GM10847 (cell line): Measurements from ENCODE around the gene NLN.

Source experiments
- POLR2A ChIP-seq: IDR thresholded peaks from 2 replicates; pipeline ENCODE4 v1.6.1; 2011; ENCODE audit not compliant: insufficient read length; ENCODE audit errors: extremely low read depth

NLN gene

DNA sequence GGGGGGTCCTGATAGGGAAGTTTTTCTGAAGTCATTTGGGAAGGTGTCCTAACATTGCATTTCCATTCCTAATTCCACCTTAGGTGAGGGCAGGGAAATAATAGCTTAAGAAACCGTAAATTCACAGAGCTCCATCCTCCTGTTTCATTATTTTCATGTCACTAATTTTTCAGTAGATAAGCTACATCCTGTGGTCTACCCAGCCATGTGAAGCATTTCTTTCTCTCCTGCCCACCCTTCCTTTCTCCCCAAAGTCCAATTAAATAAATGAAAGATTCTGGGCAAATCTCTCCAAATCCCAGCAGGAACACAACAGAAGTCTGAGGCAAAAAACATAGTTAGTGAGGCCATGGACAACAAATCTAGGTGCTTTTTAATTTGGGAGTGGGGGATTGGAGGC lies 109.3 kb downstream of the NLN start:
- no peak for TF ChIP-seq POLR2A

DNA sequence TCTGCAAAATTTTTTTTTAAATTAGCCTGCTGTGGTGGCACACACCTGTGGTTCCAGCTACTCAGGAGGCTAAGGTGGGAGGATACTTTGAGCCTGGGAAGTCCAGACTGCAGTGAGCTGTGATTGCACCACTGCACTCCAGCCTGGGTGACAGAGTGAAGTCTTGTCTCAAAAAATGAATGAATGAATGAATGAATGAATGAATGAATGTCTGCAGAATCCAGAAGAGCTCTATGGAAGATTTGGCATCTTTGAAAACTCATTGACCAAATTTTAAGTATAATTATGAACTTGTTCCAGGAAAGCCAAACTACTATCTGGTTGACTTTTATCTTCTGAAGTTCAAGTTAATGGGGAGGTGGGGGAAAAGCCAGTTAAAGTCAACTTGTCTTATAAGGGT lies 110.1 kb downstream of the NLN start:
- no peak for TF ChIP-seq POLR2A

DNA sequence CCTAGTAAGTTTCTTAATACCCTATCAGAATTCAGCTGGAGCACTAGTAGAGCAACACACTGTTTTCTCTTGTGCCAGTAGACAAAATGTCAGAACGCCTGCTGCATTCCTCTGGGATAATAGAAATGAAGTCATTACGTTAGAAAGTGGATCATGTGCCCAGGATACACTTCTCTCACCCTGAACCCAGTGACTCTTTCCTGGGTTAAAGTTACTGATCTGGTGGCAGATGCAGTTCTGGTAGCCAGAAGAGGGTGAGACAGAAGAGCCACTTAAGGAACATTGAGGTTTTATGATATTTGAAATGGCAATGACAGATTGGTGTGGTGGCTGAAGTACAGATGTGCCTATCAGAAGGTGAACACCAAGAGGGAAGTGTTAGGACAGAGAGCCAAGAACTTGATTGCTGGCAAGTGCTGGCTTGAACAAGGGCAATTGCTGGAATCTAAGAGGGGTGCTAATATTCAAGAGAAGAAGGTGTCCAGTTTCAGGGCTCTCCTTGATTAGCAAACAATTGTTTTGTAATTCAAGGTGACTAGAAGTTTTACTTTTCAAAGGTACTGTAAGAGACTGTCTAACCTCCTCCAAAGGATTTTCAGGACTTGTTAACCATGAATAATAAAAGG lies 110.7 kb downstream of the NLN start:
- no peak for TF ChIP-seq POLR2A

DNA sequence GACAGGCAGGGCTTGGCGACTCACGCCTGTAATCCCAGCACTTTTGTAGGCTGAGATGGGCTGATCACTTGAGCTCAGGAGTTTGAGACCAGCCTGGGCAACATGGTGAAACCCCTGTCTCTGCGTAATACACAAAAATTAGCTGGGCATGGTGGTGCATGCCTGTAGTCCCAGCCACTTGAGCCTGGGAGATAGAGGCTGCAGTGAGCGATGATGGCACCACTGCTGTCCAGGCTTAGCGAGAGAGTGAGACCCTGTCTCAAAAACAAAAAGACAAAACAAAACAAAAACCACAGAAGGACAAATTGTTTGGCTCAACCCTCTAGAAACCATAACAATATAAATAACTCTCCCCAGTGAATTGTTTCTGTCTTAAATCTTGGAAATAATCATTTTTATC lies 111.8 kb downstream of the NLN start:
- no peak for TF ChIP-seq POLR2A

DNA sequence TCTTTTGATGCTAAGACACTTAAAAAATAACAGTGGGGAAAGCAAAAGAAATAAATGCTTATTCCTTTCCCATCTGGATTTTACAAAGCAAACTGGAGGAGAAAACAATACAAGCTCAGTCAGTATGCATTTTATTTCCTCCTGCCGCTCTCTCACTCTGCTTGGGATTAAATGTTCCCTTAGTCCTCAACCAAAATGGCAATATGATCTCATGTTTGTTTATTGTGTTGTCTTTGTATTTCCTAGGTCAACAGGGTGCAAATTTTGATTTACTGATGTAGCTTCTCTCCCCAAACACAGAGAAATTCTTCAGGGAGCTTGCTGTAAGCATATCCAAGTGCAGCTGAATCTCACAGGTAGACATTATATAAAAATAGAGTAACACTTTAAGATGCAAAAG lies 112.3 kb downstream of the NLN start:
- no peak for TF ChIP-seq POLR2A

DNA sequence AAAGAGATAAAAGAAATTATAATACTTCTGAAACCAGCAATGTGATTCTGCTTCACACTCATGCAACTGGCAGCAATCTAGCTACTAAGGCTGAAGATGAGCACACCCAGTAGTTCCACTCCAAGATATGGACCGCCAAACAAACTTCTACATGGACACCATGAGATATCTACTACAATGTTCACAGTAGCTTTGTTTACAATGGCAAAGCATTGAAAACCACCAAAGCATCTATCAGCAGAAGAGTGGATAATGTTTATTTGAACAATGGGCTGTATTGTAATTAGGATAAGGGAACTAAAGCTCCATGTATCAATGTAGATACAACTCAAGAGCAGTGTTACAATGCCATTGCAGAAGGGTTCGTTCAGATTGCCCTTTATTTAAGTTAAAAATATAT lies 113.2 kb downstream of the NLN start:
- TF ChIP-seq POLR2A: no peak

DNA sequence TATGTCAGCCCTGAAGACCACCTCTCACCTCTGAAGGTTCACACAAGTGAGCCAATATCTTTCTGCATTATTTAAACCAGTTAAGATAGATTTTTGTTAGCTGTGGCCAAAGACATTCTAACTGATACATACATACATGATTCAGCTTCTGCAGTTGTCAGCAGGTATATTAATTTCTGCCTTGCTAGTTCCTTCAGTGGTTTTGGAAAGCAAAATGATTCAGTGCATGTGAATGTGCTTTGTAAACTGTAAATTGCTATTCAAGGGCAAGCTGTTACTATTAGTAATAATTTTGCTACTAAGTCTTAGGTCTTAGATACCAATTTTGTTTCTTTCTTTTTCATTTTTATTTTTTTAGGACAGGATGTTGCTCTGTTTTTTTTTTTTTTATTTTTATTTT lies 115.1 kb downstream of the NLN start:
- no peak for TF ChIP-seq POLR2A

DNA sequence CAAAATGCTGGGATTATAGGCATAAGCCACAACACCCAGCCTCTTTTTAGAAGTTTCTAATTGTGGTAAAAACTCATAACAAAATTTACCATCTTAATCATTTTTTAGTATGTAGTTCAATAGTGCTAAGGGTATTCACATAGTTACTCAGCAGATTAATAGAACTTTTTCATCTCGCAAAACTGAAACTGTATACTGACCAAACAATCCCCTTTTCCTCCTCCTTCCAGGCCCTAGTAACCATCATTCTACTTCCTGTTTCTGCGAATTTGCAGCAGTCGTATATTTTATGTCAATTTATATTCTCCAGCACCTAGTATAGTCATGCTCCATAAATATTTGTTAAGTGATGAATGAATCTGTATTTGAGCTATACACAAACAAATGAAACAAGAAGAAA lies 118.1 kb downstream of the NLN start:
- no peak for TF ChIP-seq POLR2A

DNA sequence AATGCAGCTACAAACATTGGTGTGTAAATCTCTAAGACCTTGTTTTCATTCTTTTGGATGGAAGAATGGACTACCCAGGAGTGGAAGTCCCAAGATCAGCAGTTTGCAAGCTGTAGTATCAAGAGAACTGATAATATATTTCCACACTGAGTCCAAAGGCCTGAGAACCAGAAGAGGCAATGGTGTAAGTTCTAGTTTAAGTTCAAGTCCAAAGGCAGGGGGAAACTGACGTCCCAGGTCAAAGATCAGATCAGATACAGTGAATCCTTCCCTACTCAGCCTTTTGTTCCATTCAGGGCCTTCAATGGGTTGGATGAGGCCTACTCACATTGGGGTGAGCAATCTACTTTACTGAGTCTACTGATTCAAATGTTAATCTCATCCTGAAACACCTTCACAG lies 124.1 kb downstream of the NLN start:
- no peak for TF ChIP-seq POLR2A

DNA sequence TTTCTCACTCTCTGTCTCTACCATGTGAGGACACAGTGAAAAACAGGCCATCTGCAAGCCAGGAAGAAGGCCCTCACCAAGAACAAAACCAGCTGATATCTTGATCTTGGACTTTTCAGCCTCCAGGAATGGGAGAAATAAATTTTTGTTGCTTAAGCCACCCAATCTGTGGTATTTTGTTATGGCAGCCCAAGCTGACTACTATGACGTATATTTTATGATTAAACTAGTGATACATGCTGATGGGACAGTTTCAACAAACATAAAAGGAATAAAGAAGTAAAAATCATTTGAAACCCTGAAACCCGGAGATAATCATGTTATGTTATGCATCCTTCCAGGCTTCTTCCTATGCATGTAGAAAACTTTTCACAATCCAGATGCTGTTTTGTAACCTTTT lies 132.9 kb downstream of the NLN start:
- TF ChIP-seq POLR2A: no peak

DNA sequence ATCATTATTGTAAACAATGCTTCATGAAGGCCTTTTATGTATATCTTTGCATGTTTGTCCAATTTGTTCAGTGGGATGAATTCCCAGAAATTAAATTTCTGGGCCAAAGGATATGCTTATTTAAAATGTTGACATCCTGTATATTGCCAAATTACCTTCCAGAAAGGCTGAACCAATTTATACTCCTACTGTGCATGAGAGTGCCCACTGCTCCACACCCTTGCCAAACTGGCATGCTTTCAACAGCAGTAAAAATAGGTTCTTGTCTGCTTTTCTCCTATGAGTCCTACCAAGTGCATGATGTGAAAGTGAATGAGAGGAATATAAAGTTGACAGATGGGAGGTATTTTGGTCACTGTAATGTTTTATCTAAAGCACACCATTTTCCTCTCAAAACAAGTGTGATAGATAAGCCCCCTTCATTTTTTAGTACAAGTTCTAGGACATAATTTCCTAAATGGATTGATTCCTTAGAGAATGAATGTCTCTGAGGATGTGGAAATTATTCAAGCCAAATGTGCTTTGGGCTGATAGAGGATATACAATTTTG lies 133.8 kb downstream of the NLN start:
- TF ChIP-seq POLR2A: no peak

DNA sequence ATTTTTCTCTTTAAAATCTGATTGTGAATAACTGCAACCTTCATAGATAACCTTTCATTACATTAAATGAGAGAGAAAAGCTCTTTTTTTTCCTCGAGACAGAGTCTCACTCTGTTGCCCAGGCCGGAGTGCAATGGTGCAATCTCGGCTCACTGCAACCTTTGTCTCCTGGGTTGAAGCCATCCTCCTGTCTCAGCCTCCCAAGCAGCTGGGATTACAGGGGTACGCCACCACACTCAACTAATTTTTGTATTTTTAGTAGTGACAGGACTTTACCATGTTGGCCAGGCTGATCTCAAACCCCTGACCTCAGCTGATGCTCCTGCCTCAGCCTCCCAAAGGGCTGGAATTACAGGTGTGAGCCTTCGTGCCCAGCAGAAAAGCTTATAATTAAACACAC lies 134.5 kb downstream of the NLN start:
- no peak for TF ChIP-seq POLR2A

DNA sequence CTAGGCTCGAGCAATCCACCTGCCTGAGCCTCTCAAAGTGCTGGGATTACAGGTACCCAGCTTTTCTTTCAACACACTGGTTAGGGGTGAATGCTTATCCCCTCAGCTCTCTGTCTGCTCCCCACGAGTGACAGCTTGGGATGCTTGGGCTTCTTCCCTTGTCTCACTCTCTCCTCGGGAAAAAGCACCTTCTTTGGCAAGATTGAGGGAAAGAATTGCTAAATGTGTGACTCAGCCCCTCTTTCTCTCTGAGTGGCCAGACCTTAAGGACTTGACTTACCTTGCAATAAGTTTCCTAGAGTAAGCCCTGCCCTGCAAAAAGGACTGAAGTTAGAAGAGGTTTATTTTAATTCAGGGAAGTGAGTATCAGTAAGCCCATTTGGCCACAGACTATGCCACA lies 136.3 kb downstream of the NLN start:
- no peak for TF ChIP-seq POLR2A

DNA sequence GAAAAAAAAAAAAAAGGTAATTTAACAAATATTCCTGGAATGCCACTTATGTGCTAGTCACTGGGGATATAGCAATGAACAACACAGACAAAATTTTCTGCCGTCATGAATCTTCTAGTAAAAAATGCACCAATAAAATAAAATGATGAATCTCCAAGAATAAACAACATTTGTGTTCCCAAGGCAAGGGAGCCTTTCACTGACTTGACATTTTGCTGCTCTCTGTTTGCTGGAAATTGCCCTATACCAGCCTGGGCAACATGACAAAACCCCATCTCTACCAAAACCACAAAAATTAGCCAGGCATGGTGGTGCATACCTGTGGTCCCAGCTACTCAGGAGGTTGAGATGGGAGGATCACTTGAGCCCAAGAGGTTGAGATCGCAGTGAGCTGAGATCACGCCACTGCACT lies 139.8 kb downstream of the NLN start:
- no peak for TF ChIP-seq POLR2A

DNA sequence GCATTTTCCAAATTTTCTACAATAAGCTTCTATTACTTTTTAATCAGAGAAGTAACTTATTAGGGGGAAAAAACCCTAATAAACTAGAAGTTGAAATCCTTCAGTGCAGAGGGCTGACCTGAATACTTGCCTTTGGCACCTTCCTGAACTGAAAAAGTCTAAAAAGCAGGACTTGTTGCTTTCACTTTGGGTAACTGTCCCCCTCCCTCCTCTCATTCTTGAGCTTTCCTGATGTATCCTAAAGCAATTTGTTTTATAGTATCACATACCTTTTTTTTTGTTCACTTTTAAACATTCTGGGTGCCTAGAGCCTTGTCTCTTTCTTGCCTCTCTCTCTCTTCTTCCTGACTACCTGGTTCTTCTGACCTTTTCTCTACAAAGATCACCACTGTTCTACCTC lies 140.4 kb downstream of the NLN start:
- no peak for TF ChIP-seq POLR2A

DNA sequence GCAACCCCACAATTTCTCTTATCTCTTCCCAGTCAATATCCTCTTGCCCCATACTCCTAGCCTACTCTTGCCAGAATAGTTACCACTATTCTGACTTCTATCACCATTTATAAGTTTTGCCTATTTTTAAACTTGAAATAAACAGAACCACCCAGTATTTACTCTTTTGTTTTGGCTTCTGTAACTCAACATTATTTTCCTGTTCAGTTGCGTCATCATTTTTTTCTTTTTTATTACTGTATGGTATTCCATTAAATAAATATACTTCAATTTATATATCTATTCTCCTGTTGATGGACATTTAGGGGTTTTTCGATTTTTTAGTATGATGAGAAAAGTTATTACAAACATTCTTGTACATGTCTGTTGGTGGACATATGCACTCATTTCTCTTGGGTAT lies 141.7 kb downstream of the NLN start:
- no peak for TF ChIP-seq POLR2A

DNA sequence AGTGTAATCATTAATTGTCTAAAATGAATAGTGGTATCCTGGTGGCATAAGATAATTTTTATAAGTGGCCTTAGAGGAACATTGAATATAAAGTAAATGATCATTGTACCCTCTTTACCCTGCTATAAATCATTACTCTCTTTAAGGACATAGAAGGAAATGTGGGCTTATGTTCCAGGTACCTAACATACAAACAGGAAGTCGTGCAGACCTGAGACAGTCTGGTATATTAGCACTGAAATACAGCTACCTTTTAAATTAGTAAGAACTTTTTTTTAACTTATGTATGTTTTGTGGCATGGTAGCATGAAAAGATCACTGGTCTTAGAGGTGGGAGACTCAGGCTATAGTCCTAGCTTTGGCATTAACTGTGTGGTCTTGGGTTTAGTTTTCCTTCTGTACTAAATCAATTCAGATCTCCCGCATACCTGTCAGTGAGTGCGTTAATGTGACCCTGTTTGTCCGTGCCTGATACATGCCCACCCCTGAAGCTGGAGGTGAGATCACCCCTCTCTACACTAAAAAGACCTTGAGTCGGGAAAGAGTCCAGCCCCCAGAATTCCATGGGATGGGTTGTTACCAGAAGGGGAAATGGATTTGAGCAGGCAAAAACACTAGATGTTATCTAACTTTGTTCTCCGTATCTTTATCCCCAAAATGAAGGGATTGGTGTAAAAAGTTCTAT lies 145.0 kb downstream of the NLN start:
- TF ChIP-seq POLR2A: no peak
